ENCODE data around the gene KCTD2.

- TF ChIP-seq CTCF (IDR thresholded peaks at IDR 0.05; ENCODE audit: borderline replicate concordance, extremely low read depth, low read length, poor library complexity, severe bottlenecking): peak; percentile 47
- no peak for TF ChIP-seq EZH2 (IDR thresholded peaks at IDR 0.05; ENCODE audit: borderline replicate concordance, low read depth, low read length, severe bottlenecking)
Measured at GRCh38 chr17:75059369-75060345, 12.6 kb downstream of the KCTD2 start.
